ENCODE data around the gene EPB41L5.
"Not testable (repeated sequence)": the region's sequence is repeated elsewhere in the genome, so short reads cannot be mapped to it uniquely, and the experiment has no call there.

Gene EPB41L5

DNA sequence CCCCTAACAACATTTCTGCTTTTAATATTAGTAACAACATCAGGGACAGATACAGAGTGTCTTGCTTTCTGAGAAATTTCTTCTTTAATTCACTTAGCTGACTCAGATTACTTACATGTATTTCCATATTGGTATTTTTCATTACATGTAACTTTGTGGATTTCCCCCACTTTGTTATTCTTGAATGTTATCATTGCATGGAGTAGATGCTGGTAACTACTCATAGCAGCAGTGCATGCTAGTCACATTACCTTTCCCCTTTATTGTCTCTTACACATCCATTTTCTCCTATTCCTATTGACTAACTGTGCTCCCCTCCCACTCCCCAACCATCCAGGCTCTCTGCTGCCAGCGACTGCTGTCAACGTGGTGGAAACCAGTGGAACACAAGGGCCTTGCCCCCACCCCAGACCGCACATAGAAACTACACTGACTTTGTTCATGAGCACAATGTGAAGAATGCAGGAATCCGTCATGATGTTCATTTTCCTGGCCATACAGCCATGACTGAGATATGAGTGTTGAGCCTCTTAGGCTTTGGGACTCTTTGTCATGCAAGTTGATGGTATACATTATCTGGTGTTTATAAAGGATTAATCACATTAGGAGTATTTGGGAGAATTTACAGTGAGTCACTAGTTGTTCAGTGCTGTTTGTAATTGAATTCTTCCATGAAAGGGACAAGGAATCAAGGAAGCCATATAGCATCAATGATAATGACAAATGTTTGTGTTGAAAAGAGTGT is 91.0 kb downstream of the EPB41L5 start:
- DNase-seq, result no peak

DNA sequence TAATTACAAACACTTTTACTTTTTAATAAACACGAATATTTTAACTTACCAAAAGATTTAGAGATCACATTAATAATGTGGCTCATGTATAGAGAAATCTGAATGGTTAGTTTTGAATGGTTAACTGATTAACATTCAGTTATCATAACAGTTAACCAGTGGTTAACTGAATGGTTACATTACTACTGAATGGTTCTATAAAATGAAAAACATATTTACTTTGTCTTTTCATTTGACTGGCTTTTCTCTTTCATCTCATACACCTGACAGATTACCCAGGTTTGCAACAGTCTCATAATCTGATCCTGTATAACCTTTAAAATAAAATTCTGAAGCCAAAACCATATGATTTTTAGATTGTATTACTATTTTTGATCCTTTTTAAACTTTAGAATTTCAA is 91.9 kb downstream of the EPB41L5 start:
- DNase-seq, result no peak

DNA sequence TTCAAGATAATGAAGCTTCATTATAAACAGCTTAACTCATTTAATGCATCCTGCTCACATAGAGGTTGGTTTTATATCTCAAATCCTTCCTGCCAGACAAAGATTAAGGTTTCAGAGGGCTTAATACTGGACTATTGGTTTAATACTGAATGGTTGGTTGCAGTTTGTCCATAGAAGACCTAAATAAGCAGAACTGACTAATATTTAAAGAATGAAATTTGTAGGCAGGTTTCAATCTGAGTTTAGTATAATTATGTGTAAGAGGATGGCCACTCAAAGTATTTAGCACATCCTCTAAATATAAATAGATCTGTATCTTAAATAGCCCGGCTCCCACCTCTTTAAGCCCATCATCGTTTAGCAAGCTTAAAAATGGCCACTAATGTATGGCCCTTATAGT is 92.5 kb downstream of the EPB41L5 start:
- no peak for DNase-seq

DNA sequence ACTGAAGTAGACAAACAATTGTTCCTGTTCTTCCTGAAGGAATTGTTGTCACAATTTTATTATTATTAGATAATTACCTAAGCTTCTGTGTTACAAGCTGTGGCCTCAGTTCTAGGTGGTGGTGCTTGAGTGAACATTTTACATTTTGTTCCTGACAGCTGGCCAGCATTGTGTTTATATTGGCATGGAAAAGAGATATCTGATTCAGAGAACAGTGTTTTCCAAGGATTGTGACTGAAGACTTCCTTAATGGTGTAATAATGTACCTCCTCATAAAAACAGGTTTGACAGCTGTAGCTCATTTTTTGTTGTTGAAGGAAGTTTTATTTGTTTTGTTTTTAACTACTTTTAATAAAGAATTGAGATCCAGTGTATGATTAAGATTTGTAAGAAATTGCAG is 95.2 kb downstream of the EPB41L5 start:
- peak; percentile 48 to 59 for DNase-seq

GRCh38 chr2:120108749-120109148 is 95.9 kb downstream of the EPB41L5 start:
- no peak for DNase-seq

- DNase-seq, result peak in 1 of 2 experiments; percentile 48
Observed at GRCh38 chr2:120109186-120110061, 96.5 kb downstream of the EPB41L5 start.

DNA sequence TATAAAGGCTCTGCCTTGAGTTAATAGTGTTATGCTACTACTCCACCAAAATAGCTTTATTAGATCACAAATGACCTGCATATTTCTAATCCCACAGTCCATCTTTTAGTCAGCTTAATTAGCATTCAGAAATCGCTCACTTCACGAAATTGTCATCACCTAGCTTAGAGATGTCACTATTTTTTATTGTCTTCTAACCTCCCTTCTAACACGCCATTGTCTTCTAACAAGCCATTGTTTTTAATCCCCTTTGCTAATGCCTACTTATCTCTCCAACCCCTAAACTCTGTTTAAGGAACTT is 97.1 kb downstream of the EPB41L5 start:
- DNase-seq, result no peak

DNA sequence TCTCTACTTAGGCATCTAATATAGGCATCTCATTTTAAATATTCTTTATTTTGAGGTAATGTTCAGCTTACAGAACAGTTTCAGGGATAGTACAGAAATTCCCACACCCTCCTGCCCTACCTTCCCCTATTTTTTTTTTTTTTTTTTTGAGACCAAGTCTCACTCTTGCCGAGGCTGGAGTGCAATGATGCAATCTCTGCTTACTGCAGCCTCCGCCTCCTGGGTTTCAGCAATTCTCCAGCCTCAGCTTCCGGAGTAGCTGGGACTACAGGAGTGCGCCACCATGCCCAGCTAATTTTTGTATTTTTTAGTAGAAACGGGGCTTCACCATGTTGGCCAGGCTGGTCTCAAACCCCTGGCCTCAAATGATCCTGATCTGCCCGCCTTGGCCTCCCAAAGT is 97.6 kb downstream of the EPB41L5 start:
- no peak for DNase-seq

- no peak for DNase-seq
Observed at GRCh38 chr2:120111193-120111592, 98.3 kb downstream of the EPB41L5 start.

DNA sequence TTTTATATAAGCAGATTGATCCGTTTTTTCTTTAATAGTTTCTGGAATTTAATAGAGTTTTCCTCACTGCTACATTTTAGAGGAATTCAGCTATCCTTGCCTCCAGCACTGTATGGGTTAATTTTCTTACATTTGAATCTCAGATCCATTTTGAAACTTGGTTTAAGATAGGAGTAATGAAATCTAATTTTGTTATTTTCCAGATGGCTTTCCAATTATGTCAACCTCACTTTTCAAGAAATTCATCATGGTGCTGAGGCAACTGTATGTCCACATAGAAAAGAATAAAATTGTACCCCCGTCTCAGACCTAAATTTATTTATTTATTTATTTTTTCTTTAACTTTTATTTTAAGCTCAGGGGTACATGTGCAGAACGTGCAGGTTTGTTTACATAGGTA is 105.1 kb downstream of the EPB41L5 start:
- no peak for DNase-seq

- DNase-seq, result no peak
Observed at GRCh38 chr2:120118471-120118870, 105.6 kb downstream of the EPB41L5 start.

DNA sequence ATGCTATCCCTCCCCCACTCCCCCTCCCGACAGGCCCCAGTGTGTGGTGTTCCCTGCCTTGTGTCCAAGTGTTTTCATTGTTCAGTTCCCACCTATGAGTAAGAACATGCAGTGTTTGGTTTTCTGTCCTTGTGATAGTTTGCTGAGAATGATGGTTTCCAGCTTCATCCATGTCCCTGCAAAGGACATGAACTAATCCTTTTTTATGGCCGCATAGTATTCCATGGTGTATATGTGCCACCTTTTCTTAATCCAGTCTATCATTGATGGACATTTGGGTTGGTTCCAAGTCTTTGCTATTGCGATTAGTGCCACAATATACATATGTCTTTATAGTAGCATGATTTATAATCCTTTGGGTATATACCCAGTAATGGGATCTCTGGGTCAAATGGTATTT is 108.5 kb downstream of the EPB41L5 start:
- not testable (repeated sequence) for DNase-seq

DNA sequence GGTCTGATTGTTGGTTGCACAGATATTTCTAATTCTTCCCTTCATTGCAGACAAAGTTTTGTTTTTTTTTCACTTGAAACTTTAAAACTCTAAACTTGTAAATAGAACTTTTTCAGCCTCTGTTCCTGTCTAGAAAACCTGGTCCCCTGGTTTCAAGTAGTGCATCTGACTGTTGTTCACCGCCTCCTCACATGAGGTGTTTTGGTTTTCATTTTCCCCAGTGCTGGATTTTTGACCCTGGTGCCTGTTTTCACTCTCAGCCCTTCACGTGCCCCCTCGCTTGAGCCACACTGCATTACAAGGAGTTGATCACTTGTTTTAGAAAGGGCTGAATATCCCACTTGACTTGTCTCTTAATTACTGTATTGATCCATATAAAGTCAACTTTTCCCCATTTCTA is 110.2 kb downstream of the EPB41L5 start:
- DNase-seq, result no peak

DNA sequence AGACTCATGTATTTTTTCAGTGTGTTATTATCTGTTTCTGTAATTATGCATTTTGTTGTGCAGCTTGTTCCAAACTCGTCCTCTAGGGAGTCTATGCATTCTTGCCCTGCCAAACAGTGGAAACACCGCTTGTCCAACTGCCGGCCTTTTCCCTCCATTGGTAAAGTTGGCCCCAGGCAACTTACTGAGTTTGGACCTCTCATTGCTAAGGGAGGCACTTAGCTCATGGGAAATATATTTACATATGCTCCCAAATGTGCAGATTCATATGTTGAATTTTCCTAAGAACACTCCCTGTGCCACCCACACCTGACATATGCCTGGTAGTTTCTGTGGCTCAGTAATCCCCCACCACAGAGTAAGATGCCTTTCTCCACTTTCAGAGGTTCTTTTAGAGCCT is 112.3 kb downstream of the EPB41L5 start:
- no peak for DNase-seq

GRCh38 chr2:120128216-120128615 is 115.3 kb downstream of the EPB41L5 start:
- no peak for DNase-seq

GRCh38 chr2:120132190-120132589 is 119.3 kb downstream of the EPB41L5 start:
- no peak for DNase-seq

DNA sequence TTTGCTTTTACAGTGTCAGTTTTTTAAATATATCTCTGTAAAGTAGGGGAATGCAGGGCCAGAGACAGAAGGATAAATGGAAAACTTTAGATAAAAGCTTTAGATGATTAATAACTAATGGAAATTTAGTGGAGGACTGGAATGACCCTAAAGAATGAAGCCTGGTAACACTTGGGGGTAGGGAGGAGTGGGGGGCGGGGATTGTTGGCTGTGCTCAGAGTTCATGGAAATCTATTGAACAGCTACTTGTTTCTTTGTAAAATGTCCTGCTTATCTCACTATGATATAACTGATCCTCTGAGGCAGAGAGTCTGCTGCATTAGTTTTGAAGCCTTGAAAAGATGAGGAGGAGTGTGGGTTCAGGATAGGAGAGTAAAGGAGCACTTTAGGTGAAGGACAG is 119.8 kb downstream of the EPB41L5 start:
- DNase-seq, result no peak

- no peak for DNase-seq
Observed at GRCh38 chr2:120133572-120134244, 120.8 kb downstream of the EPB41L5 start.

- DNase-seq, result no peak
Observed at GRCh38 chr2:120134263-120134662, 121.4 kb downstream of the EPB41L5 start.

DNA sequence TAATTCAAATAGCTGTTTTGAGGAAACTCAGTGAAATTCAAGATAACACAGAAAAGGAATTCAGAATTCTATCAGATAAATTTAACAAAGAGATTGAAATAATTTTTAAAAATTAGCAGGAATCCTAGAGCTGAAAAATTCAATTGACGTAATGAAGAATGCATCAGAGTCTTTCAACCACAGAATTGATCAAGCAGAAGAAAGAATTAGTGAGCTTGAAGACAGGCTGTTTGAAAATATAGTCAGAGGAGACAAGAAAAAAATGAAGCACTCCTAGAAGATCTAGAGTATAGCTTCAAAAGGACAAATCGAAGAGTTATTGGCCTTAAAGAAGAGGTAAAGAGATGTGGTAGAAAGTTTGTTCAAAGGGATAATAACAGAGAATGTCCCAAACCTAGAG is 122.1 kb downstream of the EPB41L5 start:
- DNase-seq, result not testable (repeated sequence)

DNA sequence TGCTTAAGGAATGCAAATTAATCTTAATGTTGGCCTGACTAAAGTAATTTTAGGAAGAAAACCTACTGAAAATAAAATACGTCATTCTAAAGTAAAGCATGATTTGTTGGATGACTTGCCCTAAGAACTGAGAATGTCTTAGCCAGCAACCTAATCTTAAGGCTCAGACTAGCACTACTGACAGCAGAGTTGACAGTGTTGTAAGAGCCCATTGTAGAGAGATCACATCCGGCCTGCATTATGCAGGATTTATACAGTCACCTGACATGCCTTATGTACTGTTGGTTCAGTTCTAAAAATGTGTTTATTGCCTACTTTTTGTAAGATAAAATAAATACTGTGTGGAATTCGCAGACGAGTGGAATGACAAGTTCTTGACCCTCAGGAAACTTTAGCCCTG is 128.0 kb downstream of the EPB41L5 start:
- DNase-seq, result no peak

- DNase-seq, result no peak
Observed at GRCh38 chr2:120141300-120142069, 128.6 kb downstream of the EPB41L5 start.

All from NCI-H446 (cell line).